DND-41 (cell line): ENCODE measurements around the gene ZMPSTE24.

ENCODE experiments used
- CTCF ChIP-seq: IDR thresholded peaks from 2 replicates; pipeline ENCODE4 v1.5.1; 2012; ENCODE audit warnings: borderline replicate concordance, low read length, moderate library complexity, mild to moderate bottlenecking; ENCODE audit not compliant: poor library complexity, severe bottlenecking; ENCODE audit errors: extremely low read depth
- EZH2 ChIP-seq: IDR thresholded peaks from 3 replicates; pipeline ENCODE4 v1.6.1; 2012; ENCODE audit warnings: borderline replicate concordance, low read depth, mild to moderate bottlenecking, moderate library complexity, low read length, inconsistent platforms; ENCODE audit not compliant: severe bottlenecking

- no peak for TF ChIP-seq CTCF
- TF ChIP-seq EZH2: no peak
Observed at GRCh38 chr1:40300249-40300567, 42.2 kb downstream of the ZMPSTE24 start.
